ENCODE results near the gene ITGA2.

The ITGA2 gene

GRCh38 chr5:53116597-53116996 is 127.4 kb downstream of the ITGA2 start:
- peaks cover 4% of the 10 kb centered on the region for H3K36me3 ChIP-seq (ENCODE audit: insufficient read depth, insufficient read length, low read length)
- no peaks in the 10 kb centered on the region for H3K27me3 ChIP-seq (ENCODE audit: insufficient read depth, insufficient read length)
- no peak overlapping the region for H3K9ac ChIP-seq (ENCODE audit: insufficient read length, low read depth)
- DNase-seq (ENCODE audit: low read depth, low spot score), result no peak
- peaks cover 3% of the 10 kb centered on the region for H3K4me1 ChIP-seq (ENCODE audit: insufficient read depth, insufficient read length)
- H3K4me3 ChIP-seq (ENCODE audit: insufficient read length, low read depth), result no peak overlapping the region
- H3K9me3 ChIP-seq (ENCODE audit: insufficient read depth, low read length), result peaks cover 6% of the 10 kb centered on the region; the same call in 1 of the 2 replicates
- TF ChIP-seq YY1 (IDR thresholded peaks at IDR 0.05; ENCODE audit: insufficient read depth, insufficient read length) (no peak), ZNF274 (IDR thresholded peaks at IDR 0.05; ENCODE audit: low read depth, low read length) (no peak), SUZ12 (IDR thresholded peaks at IDR 0.05; ENCODE audit: extremely low read depth, insufficient read depth, insufficient read length) (no peak)

GRCh38 chr5:53118879-53119278 is 129.7 kb downstream of the ITGA2 start:
- Histone ChIP-seq H3K4me3 (ENCODE audit: insufficient read length, low read depth) (no peak overlapping the region), H3K9me3 (ENCODE audit: insufficient read depth, low read length) (no peaks in the 10 kb centered on the region), H3K4me1 (ENCODE audit: insufficient read depth, insufficient read length) (peaks cover 2% of the 10 kb centered on the region), H3K36me3 (ENCODE audit: insufficient read depth, insufficient read length, low read length) (peaks cover 4% of the 10 kb centered on the region), H3K27me3 (ENCODE audit: insufficient read depth, insufficient read length) (no peaks in the 10 kb centered on the region), H3K9ac (ENCODE audit: insufficient read length, low read depth) (no peak overlapping the region)
- DNase-seq (ENCODE audit: low read depth, low spot score), result no peak
- TF ChIP-seq SUZ12 (IDR thresholded peaks at IDR 0.05; ENCODE audit: extremely low read depth, insufficient read depth, insufficient read length) (no peak), YY1 (IDR thresholded peaks at IDR 0.05; ENCODE audit: insufficient read depth, insufficient read length) (no peak), ZNF274 (IDR thresholded peaks at IDR 0.05; ENCODE audit: low read depth, low read length) (no peak)

DNA sequence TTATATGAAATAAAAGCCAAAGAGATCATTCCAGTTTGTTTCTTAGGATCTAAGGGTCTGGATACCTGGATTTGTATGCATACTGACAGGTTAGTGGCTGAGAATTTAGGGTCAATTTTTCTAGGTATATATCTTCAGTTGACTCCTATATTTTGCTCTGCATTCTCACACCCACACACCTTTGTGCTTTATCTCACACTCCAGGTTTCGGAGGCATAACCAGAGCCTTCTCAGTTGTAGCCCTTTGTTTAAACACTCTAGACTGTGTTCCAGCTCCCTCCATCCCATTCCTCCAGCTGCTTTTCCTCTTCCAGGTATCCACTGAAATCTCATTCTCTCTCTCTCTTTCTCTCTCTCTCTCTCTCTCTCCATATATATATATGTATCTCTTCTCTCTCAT is 131.0 kb downstream of the ITGA2 start:
- TF ChIP-seq YY1 (IDR thresholded peaks at IDR 0.05; ENCODE audit: insufficient read depth, insufficient read length) (no peak), ZNF274 (IDR thresholded peaks at IDR 0.05; ENCODE audit: low read depth, low read length) (no peak), SUZ12 (IDR thresholded peaks at IDR 0.05; ENCODE audit: extremely low read depth, insufficient read depth, insufficient read length) (no peak)
- H3K9ac ChIP-seq (ENCODE audit: insufficient read length, low read depth), result no peak overlapping the region
- H3K4me3 ChIP-seq (ENCODE audit: insufficient read length, low read depth), result no peak overlapping the region
- H3K4me1 ChIP-seq (ENCODE audit: insufficient read depth, insufficient read length), result no peaks in the 10 kb centered on the region
- no peaks in the 10 kb centered on the region for H3K36me3 ChIP-seq (ENCODE audit: insufficient read depth, insufficient read length, low read length)
- DNase-seq (ENCODE audit: low read depth, low spot score), result no peak
- H3K27me3 ChIP-seq (ENCODE audit: insufficient read depth, insufficient read length), result no peaks in the 10 kb centered on the region
- H3K9me3 ChIP-seq (ENCODE audit: insufficient read depth, low read length), result no peaks in the 10 kb centered on the region

DNA sequence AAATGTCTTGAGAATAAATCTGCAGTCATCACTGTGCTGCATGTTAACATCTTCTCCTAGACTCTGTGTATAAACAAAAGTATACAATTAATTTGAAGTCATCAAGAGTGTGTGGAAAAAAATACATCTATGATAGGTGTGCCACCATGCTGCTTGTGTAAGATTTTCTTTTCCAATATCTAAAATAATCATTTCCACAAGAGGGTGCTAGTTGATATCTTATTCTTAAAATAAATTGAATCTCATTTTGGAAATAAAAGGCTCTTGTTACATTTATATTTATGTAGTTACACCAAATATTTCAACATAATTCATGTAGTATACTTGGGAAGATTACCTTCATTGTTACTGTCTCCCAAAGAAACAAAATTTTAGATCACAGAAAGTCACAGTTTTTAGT is 134.6 kb downstream of the ITGA2 start:
- Histone ChIP-seq H3K9me3 (ENCODE audit: insufficient read depth, low read length) (no peaks in the 10 kb centered on the region), H3K4me3 (ENCODE audit: insufficient read length, low read depth) (no peak overlapping the region), H3K27me3 (ENCODE audit: insufficient read depth, insufficient read length) (no peaks in the 10 kb centered on the region), H3K4me1 (ENCODE audit: insufficient read depth, insufficient read length) (no peaks in the 10 kb centered on the region), H3K36me3 (ENCODE audit: insufficient read depth, insufficient read length, low read length) (no peaks in the 10 kb centered on the region), H3K9ac (ENCODE audit: insufficient read length, low read depth) (no peak overlapping the region)
- TF ChIP-seq SUZ12 (IDR thresholded peaks at IDR 0.05; ENCODE audit: extremely low read depth, insufficient read depth, insufficient read length), result no peak
- TF ChIP-seq ZNF274 (IDR thresholded peaks at IDR 0.05; ENCODE audit: low read depth, low read length), result no peak
- TF ChIP-seq YY1 (IDR thresholded peaks at IDR 0.05; ENCODE audit: insufficient read depth, insufficient read length), result no peak
- DNase-seq (ENCODE audit: low read depth, low spot score), result no peak

- TF ChIP-seq SUZ12 (IDR thresholded peaks at IDR 0.05; ENCODE audit: extremely low read depth, insufficient read depth, insufficient read length), result no peak
- TF ChIP-seq ZNF274 (IDR thresholded peaks at IDR 0.05; ENCODE audit: low read depth, low read length), result no peak
- TF ChIP-seq YY1 (IDR thresholded peaks at IDR 0.05; ENCODE audit: insufficient read depth, insufficient read length), result no peak
- H3K9me3 ChIP-seq (ENCODE audit: insufficient read depth, low read length), result no peaks in the 10 kb centered on the region
- no peaks in the 10 kb centered on the region for H3K36me3 ChIP-seq (ENCODE audit: insufficient read depth, insufficient read length, low read length)
- H3K9ac ChIP-seq (ENCODE audit: insufficient read length, low read depth), result no peak overlapping the region
- H3K4me1 ChIP-seq (ENCODE audit: insufficient read depth, insufficient read length), result no peaks in the 10 kb centered on the region
- H3K4me3 ChIP-seq (ENCODE audit: insufficient read length, low read depth), result no peak overlapping the region
- DNase-seq (ENCODE audit: low read depth, low spot score), result no peak
- H3K27me3 ChIP-seq (ENCODE audit: insufficient read depth, insufficient read length), result no peaks in the 10 kb centered on the region
Measured at GRCh38 chr5:53126521-53126920, 137.4 kb downstream of the ITGA2 start.

DNA sequence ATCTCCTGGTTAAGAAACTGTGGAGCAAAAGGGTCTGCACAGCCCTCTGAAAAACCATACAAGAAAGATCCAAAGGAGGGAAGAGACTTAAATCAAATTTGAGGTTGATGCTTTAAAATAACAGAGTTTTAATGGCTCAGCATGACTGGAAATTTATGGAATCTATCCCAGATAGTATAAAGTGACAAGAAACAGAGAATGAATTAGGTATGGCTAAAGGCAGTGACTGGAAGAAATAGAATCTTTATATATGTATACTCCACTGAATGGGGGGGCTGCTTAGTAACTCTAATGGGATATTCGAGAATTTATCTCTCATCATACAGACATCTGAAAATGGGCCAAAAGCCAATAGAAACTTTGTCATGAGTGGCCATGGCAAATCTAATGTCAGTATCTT is 138.0 kb downstream of the ITGA2 start:
- H3K36me3 ChIP-seq (ENCODE audit: insufficient read depth, insufficient read length, low read length), result no peaks in the 10 kb centered on the region
- no peak for DNase-seq (ENCODE audit: low read depth, low spot score)
- H3K4me1 ChIP-seq (ENCODE audit: insufficient read depth, insufficient read length), result no peaks in the 10 kb centered on the region
- no peaks in the 10 kb centered on the region for H3K9me3 ChIP-seq (ENCODE audit: insufficient read depth, low read length)
- H3K4me3 ChIP-seq (ENCODE audit: insufficient read length, low read depth), result no peak overlapping the region
- H3K9ac ChIP-seq (ENCODE audit: insufficient read length, low read depth), result no peak overlapping the region
- TF ChIP-seq ZNF274 (IDR thresholded peaks at IDR 0.05; ENCODE audit: low read depth, low read length), result no peak
- TF ChIP-seq SUZ12 (IDR thresholded peaks at IDR 0.05; ENCODE audit: extremely low read depth, insufficient read depth, insufficient read length), result no peak
- no peak for TF ChIP-seq YY1 (IDR thresholded peaks at IDR 0.05; ENCODE audit: insufficient read depth, insufficient read length)
- H3K27me3 ChIP-seq (ENCODE audit: insufficient read depth, insufficient read length), result no peaks in the 10 kb centered on the region

DNA sequence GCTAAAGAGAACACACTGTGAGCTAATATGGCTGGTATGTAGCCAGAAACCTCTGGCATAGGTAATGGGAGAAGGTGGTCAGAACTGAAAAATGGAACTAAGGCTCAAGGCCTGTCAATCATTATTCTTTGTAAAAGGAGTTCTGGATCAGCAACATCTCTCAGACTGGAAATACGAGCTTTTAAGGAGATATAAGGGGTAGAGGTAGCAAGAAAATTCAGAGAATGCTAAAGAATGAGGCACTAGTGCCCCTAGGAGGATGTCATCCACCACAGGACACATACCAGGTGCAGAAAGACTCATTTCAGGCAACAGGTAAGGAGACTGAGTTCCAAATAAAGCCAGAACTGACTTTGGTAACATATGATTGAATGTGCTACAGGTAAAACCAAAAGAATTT is 139.3 kb downstream of the ITGA2 start:
- no peaks in the 10 kb centered on the region for H3K27me3 ChIP-seq (ENCODE audit: insufficient read depth, insufficient read length)
- no peaks in the 10 kb centered on the region for H3K9me3 ChIP-seq (ENCODE audit: insufficient read depth, low read length)
- H3K36me3 ChIP-seq (ENCODE audit: insufficient read depth, insufficient read length, low read length), result no peaks in the 10 kb centered on the region
- H3K4me1 ChIP-seq (ENCODE audit: insufficient read depth, insufficient read length), result no peaks in the 10 kb centered on the region
- no peak overlapping the region for H3K9ac ChIP-seq (ENCODE audit: insufficient read length, low read depth)
- H3K4me3 ChIP-seq (ENCODE audit: insufficient read length, low read depth), result no peak overlapping the region
- no peak for DNase-seq (ENCODE audit: low read depth, low spot score)
- TF ChIP-seq SUZ12 (IDR thresholded peaks at IDR 0.05; ENCODE audit: extremely low read depth, insufficient read depth, insufficient read length) (no peak), ZNF274 (IDR thresholded peaks at IDR 0.05; ENCODE audit: low read depth, low read length) (no peak), YY1 (IDR thresholded peaks at IDR 0.05; ENCODE audit: insufficient read depth, insufficient read length) (no peak)

Measured in NT2/D1 (cell line).